Breast epithelium (tissue), 4 donors: ENCODE data around the gene RPS15A. TPM values are rescaled to one million over a fixed set of nuclear protein-coding genes. Genes with fewer than 3 reads are reported as not detected.

Experiments used
- DNase-seq, 2 donors: peaks; one replicate each; pipeline ENCODE4 v3.0.0-alpha.2; 2019; ENCODE audit warnings: low spot score in 2 of 2
- H3K27ac ChIP-seq, 2 donors: fragments of 200-600 bp; sonication (generic) in 1 of 2; one replicate each; pipeline ENCODE4 v1.5.1; 2016 to 2019; ENCODE audit warnings: mild to moderate bottlenecking in 1 of 2
- H3K27me3 ChIP-seq, 2 donors: fragments of 200-600 bp; sonication (generic) in 1 of 2; one replicate each; pipeline versions ENCODE4 v1.5.1 to v1.6.0; 2017 to 2019; ENCODE audit warnings: control low read depth in 1 of 2, mild to moderate bottlenecking in 1 of 2
- H3K36me3 ChIP-seq: fragments of 200-600 bp; one replicate; pipeline ENCODE4 v1.5.1; 2019
- H3K4me1 ChIP-seq, 2 donors: fragments of 200-600 bp; sonication (generic); one replicate each; pipeline ENCODE4 v1.5.1; 2016 to 2019; ENCODE audit warnings: control low read depth in 1 of 2
- H3K4me3 ChIP-seq, 3 donors: fragments of 200-600 bp; sonication (generic); 1 replicate in 2 of 3; 2 replicates in 1 of 3; pipeline ENCODE4 v1.5.1; 2016 to 2019; ENCODE audit warnings: mild to moderate bottlenecking in 3 of 3, moderate library complexity in 2 of 3
- H3K9me3 ChIP-seq, 2 donors: fragments of 200-600 bp; sonication (generic) in 1 of 2; one replicate each; pipeline ENCODE4 v1.5.1; 2016 to 2019; ENCODE audit warnings: control low read depth in 1 of 2
- CTCF ChIP-seq, 3 donors: fragments of 450-650 bp; IDR thresholded peaks; one replicate each; pipeline ENCODE4 v1.5.1; 2016 to 2017; ENCODE audit warnings: antibody characterized with exemption in 3 of 3, mild to moderate bottlenecking in 3 of 3, moderate library complexity in 3 of 3
- POLR2A ChIP-seq: fragments of 450-650 bp; IDR thresholded peaks from one replicate; pipeline ENCODE4 v1.6.1; 2016; ENCODE audit warnings: antibody characterized with exemption, mild to moderate bottlenecking, moderate library complexity
- POLR2AphosphoS5 ChIP-seq, 3 donors: sonication (generic); formaldehyde crosslinking; IDR thresholded peaks; one replicate each; pipeline ENCODE4 v1.6.1; 2017; ENCODE audit warnings: antibody characterized with exemption in 3 of 3
- intact Hi-C: fragments of 100-400 bp; cut with DNase I; formaldehyde crosslinking; loops from one replicate; pipeline ENCODE4 v1.15.1; 2023; ENCODE audit warnings: low total_unique reads
- total RNA-seq, 3 donors: library from RNA; depleted of rRNA; stranded (reverse); fragments of >200 nt; gene quantifications; one replicate each; pipeline ENCODE4 v1.1.0, GENCODE V29; 2016

Gene RPS15A
- total RNA-seq, 3 donors from 2014 or later: 2,031 to 3,077 (median 2,955) TPM

- no peak for DNase-seq
- H3K4me3 ChIP-seq: peak overlapping the region; percentile 93 to 99 (median 97)
- H3K36me3 ChIP-seq: no peaks in the 10 kb centered on the region
- H3K9me3 ChIP-seq: no peaks in the 10 kb centered on the region
- TF ChIP-seq POLR2A: no peak
- no peak for TF ChIP-seq POLR2AphosphoS5 (IDR thresholded peaks at IDR 0.05)
- intact Hi-C loops: no loop called here
- H3K27me3 ChIP-seq: no peaks in the 10 kb centered on the region
- peak overlapping the region; percentile 90 to 96 for H3K27ac ChIP-seq
- no peaks in the 10 kb centered on the region for H3K4me1 ChIP-seq
These were observed 10.2 kb upstream of the RPS15A start for GRCh38 chr16:18800293-18800692.

- Histone ChIP-seq H3K27me3 (no peaks in the 10 kb centered on the region), H3K36me3 (no peaks in the 10 kb centered on the region), H3K4me1 (no peaks in the 10 kb centered on the region), H3K27ac (no peak overlapping the region), H3K4me3 (peak overlapping the region; percentile 1 to 97 (median 93)), H3K9me3 (no peaks in the 10 kb centered on the region)
- intact Hi-C loops: no loop called here
- TF ChIP-seq POLR2A: no peak
- DNase-seq: no peak
These were observed 9.4 kb upstream of the RPS15A start for GRCh38 chr16:18799500-18799899.

- TF ChIP-seq POLR2AphosphoS5 (IDR thresholded peaks at IDR 0.05): no peak
- no peak for TF ChIP-seq POLR2A
- no peak for TF ChIP-seq CTCF (IDR thresholded peaks at IDR 0.05)
- no peak for DNase-seq
- no peak overlapping the region for H3K4me3 ChIP-seq
- no peaks in the 10 kb centered on the region for H3K4me1 ChIP-seq
- peak overlapping the region in 1 of 2 donors; percentile 11 for H3K27ac ChIP-seq
- H3K36me3 ChIP-seq: no peaks in the 10 kb centered on the region
- no peaks in the 10 kb centered on the region for H3K27me3 ChIP-seq
- no peaks in the 10 kb centered on the region for H3K9me3 ChIP-seq
- intact Hi-C loops: no loop called here
These were observed 7.6 kb upstream of the RPS15A start for GRCh38 chr16:18797746-18798145.

- H3K27ac ChIP-seq: no peak overlapping the region
- no peaks in the 10 kb centered on the region for H3K9me3 ChIP-seq
- H3K4me1 ChIP-seq: no peaks in the 10 kb centered on the region
- no peak overlapping the region for H3K4me3 ChIP-seq
- H3K36me3 ChIP-seq: no peaks in the 10 kb centered on the region
- DNase-seq: no peak
- no peak for TF ChIP-seq POLR2A
- no peak for TF ChIP-seq CTCF (IDR thresholded peaks at IDR 0.05)
- no peak for TF ChIP-seq POLR2AphosphoS5 (IDR thresholded peaks at IDR 0.05)
- intact Hi-C loops: no loop called here
- no peaks in the 10 kb centered on the region for H3K27me3 ChIP-seq
These were observed 6.2 kb upstream of the RPS15A start for GRCh38 chr16:18796377-18796776.

GRCh38 chr16:18792836-18793433, 2.8 kb upstream of the RPS15A start:
- TF ChIP-seq POLR2A (no peak), POLR2AphosphoS5 (IDR thresholded peaks at IDR 0.05) (no peak), CTCF (IDR thresholded peaks at IDR 0.05) (no peak)
- no peak for DNase-seq

GRCh38 chr16:18789515-18789849, 652 bp downstream of the RPS15A start:
- Histone ChIP-seq H3K4me1 (peaks cover 8 to 17% of the 10 kb centered on the region in 2 donors), H3K9me3 (no peaks in the 10 kb centered on the region), H3K27me3 (no peaks in the 10 kb centered on the region), H3K36me3 (peaks cover 5% of the 10 kb centered on the region), H3K27ac (peak overlapping the region; percentile 81 to 92), H3K4me3 (peak overlapping the region; percentile 79 to 98 (median 97))
- DNase-seq: no peak
- TF ChIP-seq POLR2A (no peak), POLR2AphosphoS5 (IDR thresholded peaks at IDR 0.05) (no peak), CTCF (IDR thresholded peaks at IDR 0.05) (no peak)
- intact Hi-C loops: no loop called here

More at GRCh38 chr16:18792836-18793433, 2.8 kb upstream of the RPS15A start:
- intact Hi-C loops: no loop called here
- no peak overlapping the region for H3K4me3 ChIP-seq
- H3K36me3 ChIP-seq: no peaks in the 10 kb centered on the region
- no peaks in the 10 kb centered on the region for H3K27me3 ChIP-seq
- H3K4me1 ChIP-seq: peaks cover 5 to 10% of the 10 kb centered on the region in 2 donors
- H3K9me3 ChIP-seq: no peaks in the 10 kb centered on the region
- no peak overlapping the region for H3K27ac ChIP-seq
